GM12892 (cell line): ENCODE results near the gene ARID5B.

Experiments used
- POLR2A ChIP-seq: IDR thresholded peaks from 2 replicates; pipeline ENCODE4 v1.6.1; 2011; ENCODE audit warnings: low read depth, low read length, control low read depth
- POLR2AphosphoS5 ChIP-seq: IDR thresholded peaks from 2 replicates; pipeline ENCODE4 v1.6.1; 2011; ENCODE audit warnings: low read depth, low read length, control low read depth
- TAF1 ChIP-seq: IDR thresholded peaks from 2 replicates; pipeline ENCODE4 v1.6.1; 2011; ENCODE audit warnings: low read depth, mild to moderate bottlenecking, control low read depth, low read length, borderline replicate concordance

DNA sequence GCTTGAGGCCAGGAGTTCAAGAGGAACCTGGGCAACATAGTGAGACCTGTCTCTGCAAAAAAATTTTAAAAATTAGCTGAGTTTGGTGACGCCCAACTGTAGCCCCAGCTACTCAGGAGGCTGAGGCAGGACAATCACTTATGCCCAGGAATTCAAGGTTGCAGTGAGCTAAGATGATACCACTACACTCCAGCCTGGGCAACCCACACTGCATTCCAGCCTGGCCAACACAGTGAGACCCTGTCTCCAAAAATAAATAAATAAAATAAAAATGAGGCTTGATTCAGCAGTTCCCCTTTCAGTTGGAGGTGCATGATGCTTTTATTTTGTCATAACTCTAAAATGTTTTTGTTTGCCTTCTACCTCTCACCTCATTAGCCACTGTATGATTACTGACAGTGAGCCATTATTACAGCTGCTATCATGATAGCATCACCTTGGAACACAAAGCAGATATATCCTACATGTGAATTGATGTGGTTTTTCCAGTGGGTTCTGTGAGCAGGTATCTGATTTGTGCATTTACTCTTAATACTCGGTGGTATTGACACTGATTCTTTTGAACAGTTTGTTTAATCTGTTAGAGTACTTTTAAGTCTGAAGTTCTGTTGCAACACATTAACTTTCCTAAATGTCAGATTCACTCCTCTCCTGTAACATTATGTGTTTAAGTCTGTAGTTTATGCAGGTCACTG, 49.1 kb downstream of the ARID5B start:
- TF ChIP-seq POLR2A (no peak), POLR2AphosphoS5 (no peak), TAF1 (no peak)
